ENCODE results near the gene ELSPBP1. TPM values are rescaled to one million over a fixed set of nuclear protein-coding genes. Genes with fewer than 3 reads are reported as not detected.

ELSPBP1 gene
- total and polyA plus RNA-seq, 2 donors (not counting 1 experiment from before 2014, with no cell fraction given) = not detected

- H3K36me3 ChIP-seq (replicated peaks in 1 of 2; ENCODE audit: control extremely low read depth in 1 of 2, control insufficient read depth in 1 of 2, extremely low read depth in 1 of 2, insufficient read depth in 2 of 2, low read length in 1 of 2) = no peaks in the 10 kb centered on the region
- no peak for TF ChIP-seq CTCF (IDR thresholded peaks at IDR 0.05)
- no peak for TF ChIP-seq EZH2 (IDR thresholded peaks at IDR 0.05; ENCODE audit: borderline replicate concordance, insufficient read depth, low read depth, low read length, poor library complexity, severe bottlenecking)
- POLR2A ChIA-PET = no interaction called here
These were observed 4.4 kb downstream of the ELSPBP1 start for GRCh38 chr19:47998800-47999199.

GRCh38 chr19:48000846-48001245 is 6.4 kb downstream of the ELSPBP1 start:
- H3K9me3 ChIP-seq (ENCODE audit: control extremely low read depth in 1 of 3, control insufficient read depth in 2 of 3, insufficient read depth in 1 of 3, low read length in 2 of 3) = no peaks in the 10 kb centered on the region
- no peak overlapping the region for H3K27ac ChIP-seq (ENCODE audit: low read length in 2 of 2)
- peaks cover 23% of the 10 kb centered on the region for H3K27me3 Mint-ChIP-seq
- WGBS (ENCODE audit: insufficient coverage) = 85% methylated on average over 2 of the region's 6 CpGs
- ChIA-PET POLR2A (no interaction called here), CTCF (no interaction called here)
- H3K4me1 Mint-ChIP-seq = no peaks in the 10 kb centered on the region
- peaks cover 0 to 3% (median 0%) of the 10 kb centered on the region in 4 experiments for H3K27me3 ChIP-seq (replicated peaks in 1 of 4; ENCODE audit: control extremely low read depth in 1 of 4, control insufficient read depth in 3 of 4, insufficient read depth in 4 of 4, low read length in 3 of 4)
- no peak overlapping the region for H3K4me2 ChIP-seq (replicated peaks; ENCODE audit: low read depth, low read length, poor library complexity, severe bottlenecking)
- no peaks in the 10 kb centered on the region for H3K79me2 ChIP-seq (ENCODE audit: control insufficient read depth, insufficient read depth, low read length)
- no peak overlapping the region for H2AFZ ChIP-seq (ENCODE audit: insufficient read depth, low read depth, low read length, poor library complexity, severe bottlenecking)
- no peaks in the 10 kb centered on the region for H3K36me3 ChIP-seq (replicated peaks in 1 of 2; ENCODE audit: control extremely low read depth in 1 of 2, control insufficient read depth in 1 of 2, extremely low read depth in 1 of 2, insufficient read depth in 2 of 2, low read length in 1 of 2)
- ATAC-seq (ENCODE audit: low read depth) (no peak), DNase-seq (no peak)
- no peaks in the 10 kb centered on the region for H3K9me3 Mint-ChIP-seq (ENCODE audit: insufficient read depth)
- intact Hi-C loops (cut with micrococcal nuclease) = no loop called here
- TF ChIP-seq EZH2 (IDR thresholded peaks at IDR 0.05; ENCODE audit: borderline replicate concordance, insufficient read depth, low read depth, low read length, poor library complexity, severe bottlenecking) (no peak), CTCF (IDR thresholded peaks at IDR 0.05) (no peak)
- no peak overlapping the region for H3K9ac ChIP-seq (ENCODE audit: low read length)
- no peak overlapping the region for H3K4me3 ChIP-seq (ENCODE audit: control extremely low read depth in 1 of 5, extremely low read depth in 1 of 5, insufficient read depth in 1 of 5, low read depth in 2 of 5, low read length in 4 of 5)
- H3K27ac Mint-ChIP-seq = no peak overlapping the region
- no peak overlapping the region for H3K4me3 Mint-ChIP-seq
- H3K4me1 ChIP-seq (ENCODE audit: control insufficient read depth in 2 of 2, insufficient read depth in 2 of 2, low read length in 2 of 2) = no peaks in the 10 kb centered on the region
- H4K20me1 ChIP-seq (ENCODE audit: control insufficient read depth, insufficient read depth, low read length, poor library complexity, severe bottlenecking) = no peaks in the 10 kb centered on the region

More at GRCh38 chr19:47998800-47999199, 4.4 kb downstream of the ELSPBP1 start:
- Mint-ChIP-seq H3K27ac (no peak overlapping the region), H3K4me1 (no peaks in the 10 kb centered on the region), H3K27me3 (peaks cover 27% of the 10 kb centered on the region), H3K9me3 (ENCODE audit: insufficient read depth) (no peaks in the 10 kb centered on the region), H3K4me3 (no peak overlapping the region)
- no peak overlapping the region for H3K9ac ChIP-seq (ENCODE audit: low read length)
- intact Hi-C loops (cut with micrococcal nuclease) = no loop called here
- H3K4me2 ChIP-seq (replicated peaks; ENCODE audit: low read depth, low read length, poor library complexity, severe bottlenecking) = no peak overlapping the region
- no peak for DNase-seq
- no peak overlapping the region for H2AFZ ChIP-seq (ENCODE audit: insufficient read depth, low read depth, low read length, poor library complexity, severe bottlenecking)
- CTCF ChIA-PET = no interaction called here
- H4K20me1 ChIP-seq (ENCODE audit: control insufficient read depth, insufficient read depth, low read length, poor library complexity, severe bottlenecking) = no peaks in the 10 kb centered on the region
- no peaks in the 10 kb centered on the region for H3K9me3 ChIP-seq (ENCODE audit: control extremely low read depth in 1 of 3, control insufficient read depth in 2 of 3, insufficient read depth in 1 of 3, low read length in 2 of 3)
- H3K27ac ChIP-seq (ENCODE audit: low read length in 2 of 2) = no peak overlapping the region
- H3K4me3 ChIP-seq (ENCODE audit: control extremely low read depth in 1 of 5, extremely low read depth in 1 of 5, insufficient read depth in 1 of 5, low read depth in 2 of 5, low read length in 4 of 5) = no peak overlapping the region
- no peaks in the 10 kb centered on the region for H3K79me2 ChIP-seq (ENCODE audit: control insufficient read depth, insufficient read depth, low read length)
- H3K27me3 ChIP-seq (replicated peaks in 1 of 4; ENCODE audit: control extremely low read depth in 1 of 4, control insufficient read depth in 3 of 4, insufficient read depth in 4 of 4, low read length in 3 of 4) = no peaks in the 10 kb centered on the region
- ATAC-seq (ENCODE audit: low read depth) = no peak
- H3K4me1 ChIP-seq (ENCODE audit: control insufficient read depth in 2 of 2, insufficient read depth in 2 of 2, low read length in 2 of 2) = no peaks in the 10 kb centered on the region
- WGBS (ENCODE audit: insufficient coverage) = 95% methylated on average over 4 of the region's 6 CpGs

Data from B cell (primary cell).